K562 (cell line): ENCODE results near the gene ZSWIM9. TPM values are rescaled to one million over a fixed set of nuclear protein-coding genes. Genes with fewer than 3 reads are reported as not detected.

ENCODE experiments used
- ATAC-seq: fragments of 200-7000 bp; cut with Tn5 transposase; 3 replicates; pipeline ENCODE4 v1.9.1; 2020; ENCODE audit warnings: moderate library complexity
- BruUV-seq: library from RNA; stranded (reverse); fragments of 400-500 nt; replicated peaks from 2 replicates; lab custom pipeline; 2021; lab: Mats Ljungman, UMichigan
- CTCF ChIA-PET: fragments of 300-600 bp; formaldehyde crosslinking; extraction: SDS; loops from one replicate; lab custom pipeline; 2021; ENCODE audit warnings: low intra/inter-chr PET ratio; lab: Yijun Ruan, JAX
- POLR2A ChIA-PET: fragments of 300-600, 350-650 bp; sonication (Branson Sonifier 250); formaldehyde crosslinking; extraction: SDS; loops from one replicate; lab custom pipeline; 2021; ENCODE audit warnings: antibody characterized with exemption, inconsistent platforms; lab: Yijun Ruan, JAX
- DNase-seq, 4 experiments: peaks; one replicate each; pipeline versions ENCODE4 v3.0.0 to v3.0.0-alpha.2; 2011 to 2018; ENCODE audit warnings: low spot score in 3 of 4, mixed read lengths in 3 of 4; ENCODE audit errors: extremely low read depth in 1 of 4
- FAIRE-seq: peaks from 2 replicates; lab custom pipeline; 2011; peaks lifted over from hg19 to GRCh38; lab: Jason Lieb, UNC
- H2AFZ ChIP-seq: 2 replicates; pipeline ENCODE4 v1.6.0; 2011; ENCODE audit warnings: low read depth, low read length, control low read depth, inconsistent platforms
- H3K27ac ChIP-seq: fragments of 200-600 bp; 3 replicates; pipeline ENCODE4 v1.8.0; 2011; ENCODE audit warnings: low read depth, mild to moderate bottlenecking, control low read depth, inconsistent platforms, low read length, moderate library complexity, mixed read lengths; ENCODE audit errors: extremely low read depth
- H3K27me3 ChIP-seq, 2 experiments: fragments of 300-600 bp in 1 of 2; 2 replicates in 1 of 2; 3 replicates in 1 of 2; pipeline versions ENCODE4 v1.6.0 to v1.8.0; 2011; ENCODE audit warnings: inconsistent platforms in 2 of 2, low read length in 2 of 2, mild to moderate bottlenecking in 1 of 2, mixed read lengths in 1 of 2, moderate library complexity in 1 of 2; ENCODE audit not compliant: control insufficient read depth in 2 of 2, insufficient read depth in 2 of 2
- H3K36me3 ChIP-seq: fragments of 300-600 bp; 3 replicates; pipeline ENCODE4 v1.8.0; 2011; ENCODE audit warnings: mild to moderate bottlenecking, low read length, inconsistent platforms; ENCODE audit not compliant: control insufficient read depth, insufficient read depth
- H3K4me1 ChIP-seq, 2 experiments: fragments of 200-600 bp in 1 of 2; replicated peaks in 1 of 2; 2 replicates in 1 of 2; 3 replicates in 1 of 2; pipeline versions ENCODE4 v1.5.1 to v1.8.0; 2011; ENCODE audit warnings: inconsistent platforms in 2 of 2, low read length in 2 of 2, mild to moderate bottlenecking in 1 of 2, mixed read lengths in 1 of 2, moderate library complexity in 1 of 2; ENCODE audit not compliant: control insufficient read depth in 2 of 2, insufficient read depth in 2 of 2
- H3K4me2 ChIP-seq: 2 replicates; pipeline ENCODE4 v1.6.1; 2011; ENCODE audit warnings: low read length, control low read depth, inconsistent platforms, mixed read lengths; ENCODE audit not compliant: insufficient read depth
- H3K4me3 ChIP-seq: fragments of 200-600 bp; sonication (generic), shearing (Covaris generic); 2 replicates; pipeline ENCODE4 v1.5.1; 2016; ENCODE audit warnings: control low read depth, inconsistent platforms
- H3K79me2 ChIP-seq: fragments of 200-600 bp; 3 replicates; pipeline ENCODE4 v1.8.0; 2011; ENCODE audit warnings: low read length, inconsistent platforms; ENCODE audit not compliant: control insufficient read depth, insufficient read depth
- H3K9ac ChIP-seq, 2 experiments: 2 replicates each; pipeline versions ENCODE4 v1.6.0 to v1.6.1; 2011; ENCODE audit warnings: low read depth in 2 of 2, low read length in 2 of 2, control low read depth in 1 of 2, inconsistent platforms in 1 of 2, mild to moderate bottlenecking in 1 of 2, mixed read lengths in 1 of 2; ENCODE audit not compliant: insufficient read depth in 1 of 2
- H3K9me1 ChIP-seq: one replicate; pipeline ENCODE4 v1.6.0; 2011; ENCODE audit warnings: inconsistent platforms, mild to moderate bottlenecking, low read length, moderate library complexity; ENCODE audit not compliant: control insufficient read depth, insufficient read depth
- H3K9me3 ChIP-seq: replicated peaks from 2 replicates; pipeline ENCODE4 v1.5.1; 2011; ENCODE audit warnings: low read depth, low read length, inconsistent platforms; ENCODE audit not compliant: control insufficient read depth, insufficient read depth
- H4K20me1 ChIP-seq: replicated peaks from 2 replicates; pipeline ENCODE4 v1.6.1; 2011; ENCODE audit warnings: low read length, inconsistent platforms, mixed read lengths; ENCODE audit not compliant: control insufficient read depth, insufficient read depth
- CHAMP1 ChIP-seq: fragments of 450-650 bp; IDR thresholded peaks from 2 replicates; pipeline ENCODE4 v1.6.1; 2016; ENCODE audit warnings: mild to moderate bottlenecking
- ETS2 ChIP-seq: IDR thresholded peaks from 2 replicates; pipeline ENCODE4 v1.6.1; 2016; ENCODE audit warnings: borderline replicate concordance, missing genetic modification characterization, mild to moderate bottlenecking, moderate library complexity, missing compliant biosample characterization; ENCODE audit not compliant: poor library complexity, severe bottlenecking
- MCM7 ChIP-seq, 2 experiments: fragments of 450-650 bp; IDR thresholded peaks; 2 replicates each; pipeline ENCODE4 v1.6.1; 2016 to 2018
- ZNF263 ChIP-seq: sonication (generic); formaldehyde crosslinking; IDR thresholded peaks from 2 replicates; pipeline ENCODE4 v1.8.0; 2022; ENCODE audit warnings: mild to moderate bottlenecking, missing genetic modification reagents, borderline replicate concordance
- ZNF717 ChIP-seq: fragments of 250-450 bp; sonication (Bioruptor Pico); IDR thresholded peaks from 2 replicates; pipeline ENCODE4 v1.5.0; 2021
- WGBS: fragments of 100-300 bp; shearing (Covaris generic); methylation state at CpG from one replicate; pipeline ENCODE4 v1.1.6; 2016; ENCODE audit warnings: low coverage, mixed read lengths; ENCODE audit not compliant: insufficient coverage; ENCODE audit errors: missing lambda C conversion rate; 5-methylcytosine and 5-hydroxymethylcytosine counted together
- in situ Hi-C: fragments of 300-500 bp; cut with MboI; formaldehyde crosslinking; loops from 4 replicates; pipeline ENCODE4 v1.15.0; 2018; ENCODE audit warnings: inconsistent platforms, mixed read lengths
- intact Hi-C: fragments of 100-400 bp; cut with micrococcal nuclease; formaldehyde crosslinking; loops from 2 replicates; pipeline ENCODE4 v1.14.2; 2022
- polyA plus RNA-seq, 8 experiments: library from polyadenylated mRNA; depleted of rRNA in 4 of 8; stranded (reverse) in 5 of 8; unstranded in 3 of 8; fragments of >200 nt; fragmentation: Nextera tagmentation in 2 of 8; fragmentation: Illumina TruSeq in 1 of 8; extraction: Ambion mirVana in 2 of 8; extraction: Trizol in 1 of 8; gene quantifications; 2 replicates each; pipeline versions ENCODE4 v1.2.1 to v1.2.3, GENCODE V29; 2011 to 2014; ENCODE audit warnings: inconsistent platforms in 1 of 8, missing spikeins in 1 of 8
- total RNA-seq, 7 experiments: library from RNA; depleted of rRNA in 6 of 7; stranded (reverse); fragments of >200 nt in 6 of 7; fragmentation: Illumina TruSeq in 2 of 7; extraction: Trizol in 2 of 7; gene quantifications; 2 replicates each; pipeline versions ENCODE4 v1.2.1 to v1.2.3, GENCODE V29; 2011 to 2021; ENCODE audit warnings: low replicate concordance in 1 of 7
- TF ChIP-seq, protein P1 (sequence below), 3 experiments: fragments of 200-800 bp in 1 of 3; sonication (Bioruptor generic) in 1 of 3; sonication (generic) in 1 of 3; formaldehyde crosslinking in 1 of 3; IDR thresholded peaks; 2 replicates each; pipeline versions ENCODE4 v1.6.1 to v1.8.0; 2016 to 2022; ENCODE audit warnings: mild to moderate bottlenecking in 2 of 3, missing compliant biosample characterization in 2 of 3, missing genetic modification characterization in 2 of 3, missing genetic modification reagents in 1 of 3
- TF ChIP-seq, protein P2 (sequence below), 2 experiments: fragments of 450-650 bp; IDR thresholded peaks; 2 replicates each; pipeline ENCODE4 v1.6.1; 2018; ENCODE audit warnings: mild to moderate bottlenecking in 2 of 2, low read depth in 1 of 2; ENCODE audit not compliant: partially characterized antibody in 2 of 2

Gene ZSWIM9
- total and polyA plus RNA-seq, 9 of the 15 experiments (the other 6 are each of a cell fraction or from before 2014, with no cell fraction given): 0.04 to 1.4 (median 0.34) TPM; not detected in 1

DNA sequence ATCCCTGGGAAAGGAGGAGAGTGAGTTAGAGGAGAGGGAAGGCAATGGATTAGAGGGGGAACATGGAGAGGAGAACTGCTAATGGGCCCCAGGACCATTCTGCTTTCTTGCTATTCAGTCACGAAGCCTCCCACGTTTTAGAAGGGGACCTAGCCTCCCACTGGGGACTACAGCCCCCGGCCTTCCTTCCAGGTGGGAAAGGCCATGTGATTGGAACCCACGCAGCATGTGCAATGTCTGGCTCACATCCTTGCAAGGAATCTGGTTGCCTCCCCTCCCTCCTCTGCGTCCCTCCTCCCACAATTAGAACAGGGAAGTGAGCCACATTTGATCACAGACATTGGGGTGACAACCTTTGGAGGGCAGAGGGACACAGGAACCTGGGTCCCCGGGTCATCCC lies 37.4 kb upstream of the ZSWIM9 start:
- in situ Hi-C loops: no loop called here
- Histone ChIP-seq H4K20me1 (no peaks in the 10 kb centered on the region), H3K27me3 (no peaks in the 10 kb centered on the region), H3K27ac (no peak overlapping the region), H3K4me3 (no peak overlapping the region), H3K9ac (no peak overlapping the region), H2AFZ (no peak overlapping the region), H3K36me3 (peaks cover 84% of the 10 kb centered on the region; the same call in 2 of the 3 replicates), H3K79me2 (no peaks in the 10 kb centered on the region), H3K4me2 (no peak overlapping the region), H3K9me3 (no peaks in the 10 kb centered on the region), H3K4me1 (peaks cover 0 to 11% of the 10 kb centered on the region in 2 experiments; a peak in 1 of 5 replicates), H3K9me1 (no peaks in the 10 kb centered on the region)
- intact Hi-C loops: no loop called here
- ChIA-PET CTCF (no interaction called here), POLR2A (no interaction called here)
- ATAC-seq (no peak), DNase-seq (no peak), FAIRE-seq (no peak)
- no TSS peak for BruUV-seq
- WGBS: 83% methylated on average over 5 of the region's 6 CpGs
- TF ChIP-seq ETS2 (tag): no peak
- TF ChIP-seq, protein P1, sequence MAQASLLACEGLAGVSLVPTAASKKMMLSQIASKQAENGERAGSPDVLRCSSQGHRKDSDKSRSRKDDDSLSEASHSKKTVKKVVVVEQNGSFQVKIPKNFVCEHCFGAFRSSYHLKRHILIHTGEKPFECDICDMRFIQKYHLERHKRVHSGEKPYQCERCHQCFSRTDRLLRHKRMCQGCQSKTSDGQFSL (CRISPR knock-in tag; IDR thresholded peaks at IDR 0.05): no peak
- TF ChIP-seq, protein P1 (tag; IDR thresholded peaks at IDR 0.05): no peak
- TF ChIP-seq MCM7 (IDR thresholded peaks at IDR 0.05): no peak
- TF ChIP-seq, protein P2, sequence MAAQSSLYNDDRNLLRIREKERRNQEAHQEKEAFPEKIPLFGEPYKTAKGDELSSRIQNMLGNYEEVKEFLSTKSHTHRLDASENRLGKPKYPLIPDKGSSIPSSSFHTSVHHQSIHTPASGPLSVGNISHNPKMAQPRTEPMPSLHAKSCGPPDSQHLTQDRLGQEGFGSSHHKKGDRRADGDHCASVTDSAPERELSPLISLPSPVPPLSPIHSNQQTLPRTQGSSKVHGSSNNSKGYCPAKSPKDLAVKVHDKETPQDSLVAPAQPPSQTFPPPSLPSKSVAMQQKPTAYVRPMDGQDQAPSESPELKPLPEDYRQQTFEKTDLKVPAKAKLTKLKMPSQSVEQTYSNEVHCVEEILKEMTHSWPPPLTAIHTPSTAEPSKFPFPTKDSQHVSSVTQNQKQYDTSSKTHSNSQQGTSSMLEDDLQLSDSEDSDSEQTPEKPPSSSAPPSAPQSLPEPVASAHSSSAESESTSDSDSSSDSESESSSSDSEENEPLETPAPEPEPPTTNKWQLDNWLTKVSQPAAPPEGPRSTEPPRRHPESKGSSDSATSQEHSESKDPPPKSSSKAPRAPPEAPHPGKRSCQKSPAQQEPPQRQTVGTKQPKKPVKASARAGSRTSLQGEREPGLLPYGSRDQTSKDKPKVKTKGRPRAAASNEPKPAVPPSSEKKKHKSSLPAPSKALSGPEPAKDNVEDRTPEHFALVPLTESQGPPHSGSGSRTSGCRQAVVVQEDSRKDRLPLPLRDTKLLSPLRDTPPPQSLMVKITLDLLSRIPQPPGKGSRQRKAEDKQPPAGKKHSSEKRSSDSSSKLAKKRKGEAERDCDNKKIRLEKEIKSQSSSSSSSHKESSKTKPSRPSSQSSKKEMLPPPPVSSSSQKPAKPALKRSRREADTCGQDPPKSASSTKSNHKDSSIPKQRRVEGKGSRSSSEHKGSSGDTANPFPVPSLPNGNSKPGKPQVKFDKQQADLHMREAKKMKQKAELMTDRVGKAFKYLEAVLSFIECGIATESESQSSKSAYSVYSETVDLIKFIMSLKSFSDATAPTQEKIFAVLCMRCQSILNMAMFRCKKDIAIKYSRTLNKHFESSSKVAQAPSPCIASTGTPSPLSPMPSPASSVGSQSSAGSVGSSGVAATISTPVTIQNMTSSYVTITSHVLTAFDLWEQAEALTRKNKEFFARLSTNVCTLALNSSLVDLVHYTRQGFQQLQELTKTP (IDR thresholded peaks at IDR 0.05; ENCODE audit: low read depth in 1 of 2, partially characterized antibody in 2 of 2): no peak
- no peak for TF ChIP-seq CHAMP1
- no peak for TF ChIP-seq ZNF263 (CRISPR knock-in tag)
- TF ChIP-seq ZNF717 (CRISPR knock-in tag): no peak
- TF ChIP-seq, all 486 proteins: peak for 0
